ENCODE data around the gene FBXW12.

- TF ChIP-seq BHLHE40 (IDR thresholded peaks at IDR 0.05; ENCODE audit: borderline replicate concordance) = no peak
- no peak for TF ChIP-seq ELF4 (IDR thresholded peaks at IDR 0.05)
- no peak for TF ChIP-seq TARDBP (IDR thresholded peaks at IDR 0.05)
- no peak for TF ChIP-seq PKNOX1 (IDR thresholded peaks at IDR 0.05)
- no peak for TF ChIP-seq SP1 (IDR thresholded peaks at IDR 0.05)
- no peak for TF ChIP-seq SUZ12 (IDR thresholded peaks at IDR 0.05)
- no peak for TF ChIP-seq CTBP1 (IDR thresholded peaks at IDR 0.05; ENCODE audit: borderline replicate concordance)
- TF ChIP-seq NFRKB (IDR thresholded peaks at IDR 0.05) = no peak
- no peak for TF ChIP-seq ZNF384 (IDR thresholded peaks at IDR 0.05)
Measured at GRCh38 chr3:48416091-48416505, 44.1 kb downstream of the FBXW12 start.

Data from HEK293T (cell line).